Omental fat pad (tissue), 4 donors: Measurements from ENCODE around the gene BAIAP2. TPM values are rescaled to one million over a fixed set of nuclear protein-coding genes. Genes with fewer than 3 reads are reported as not detected.

Source experiments
- ATAC-seq: fragments of 150-250 bp; one replicate; pipeline ENCODE4 v1.9.1; 2016; ENCODE audit warnings: mild to moderate bottlenecking, moderate library complexity; ENCODE audit not compliant: low FRiP score
- DNase-seq: peaks from one replicate; pipeline ENCODE4 v3.0.0-alpha.2; 2019; ENCODE audit warnings: low spot score
- CTCF ChIP-seq, 3 donors: fragments of 450-650 bp; IDR thresholded peaks; one replicate each; pipeline ENCODE4 v1.5.1; 2016 to 2017; ENCODE audit warnings: antibody characterized with exemption in 3 of 3, mild to moderate bottlenecking in 3 of 3, moderate library complexity in 2 of 3
- total RNA-seq, 4 donors: library from RNA; depleted of rRNA; stranded (reverse); fragments of >200 nt; gene quantifications; one replicate each; pipeline ENCODE4 v1.1.0, GENCODE V29; 2016

Gene BAIAP2
- total RNA-seq, 4 donors from 2014 or later, result 15.9 to 50.2 (median 36.4) TPM

- DNase-seq (no peak), ATAC-seq (no peak)
- no peak for TF ChIP-seq CTCF (IDR thresholded peaks at IDR 0.05)
These were observed 21.4 kb downstream of the BAIAP2 start for GRCh38 chr17:81056312-81056711.

- DNase-seq (no peak), ATAC-seq (peak; percentile 70)
- TF ChIP-seq CTCF (IDR thresholded peaks at IDR 0.05), result no peak
These were observed 22.3 kb downstream of the BAIAP2 start for GRCh38 chr17:81057079-81057730.

GRCh38 chr17:81057777-81058176, 22.8 kb downstream of the BAIAP2 start:
- no peak for TF ChIP-seq CTCF (IDR thresholded peaks at IDR 0.05)
- no peak for DNase-seq
- no peak for ATAC-seq

- no peak for ATAC-seq
- no peak for TF ChIP-seq CTCF (IDR thresholded peaks at IDR 0.05)
- DNase-seq, result no peak
These were observed 23.4 kb downstream of the BAIAP2 start for GRCh38 chr17:81058263-81058871.

GRCh38 chr17:81059026-81059425, 24.1 kb downstream of the BAIAP2 start:
- no peak for TF ChIP-seq CTCF (IDR thresholded peaks at IDR 0.05)
- ATAC-seq, result no peak

GRCh38 chr17:81060416-81060815, 25.5 kb downstream of the BAIAP2 start:
- no peak for DNase-seq
- TF ChIP-seq CTCF (IDR thresholded peaks at IDR 0.05), result no peak
- ATAC-seq, result no peak

More at GRCh38 chr17:81059026-81059425, 24.1 kb downstream of the BAIAP2 start:
- no peak for DNase-seq
